Muscle of back (tissue), 13 donors: ENCODE data around the gene MME. TPM values are rescaled to one million over a fixed set of nuclear protein-coding genes. Genes with fewer than 3 reads are reported as not detected.

Experiments used
- DNase-seq, 3 donors: peaks; one replicate each; pipeline versions ENCODE4 v3.0.0 to v3.0.0-alpha.2; 2013
- long read RNA-seq, 9 donors: transcript quantifications; one replicate each; lab custom pipeline, GENCODE V29; 2026
- polyA plus RNA-seq, 10 donors: library from polyadenylated mRNA; unstranded; fragments of 120-200 nt; gene quantifications; one replicate each; pipeline ENCODE4 v1.2.1, GENCODE V29; 2013; ENCODE audit not compliant: insufficient read length in 10 of 10

Gene MME
- 10 to 100 TPM in 7 of 10 donors, 1 to 10 TPM in 3; 5.4 to 29.5 (median 14.5) TPM for polyA plus RNA-seq
- long read RNA-seq, donor 1, full-length matches to known transcripts, result 2 of 2 reads
- long read RNA-seq, donor 1, partial matches to known transcripts, result 0 of 2 reads
- long read RNA-seq, donor 1, other reads (novel, unspliced or antisense), result 0 of 2 reads
- long read RNA-seq, donor 2, result 0 reads
- long read RNA-seq, donor 3, result 0 reads
- long read RNA-seq, donor 4, full-length matches to known transcripts, result 1 of 1 reads
- long read RNA-seq, donor 4, partial matches to known transcripts, result 0 of 1 reads
- long read RNA-seq, donor 4, other reads (novel, unspliced or antisense), result 0 of 1 reads
- long read RNA-seq, donor 5, full-length matches to known transcripts, result 2 of 2 reads
- long read RNA-seq, donor 5, partial matches to known transcripts, result 0 of 2 reads
- long read RNA-seq, donor 5, other reads (novel, unspliced or antisense), result 0 of 2 reads
- long read RNA-seq, donor 6, full-length matches to known transcripts, result 3 of 3 reads
- long read RNA-seq, donor 6, partial matches to known transcripts, result 0 of 3 reads
- long read RNA-seq, donor 6, other reads (novel, unspliced or antisense), result 0 of 3 reads
- long read RNA-seq, donor 7, full-length matches to known transcripts, result 3 of 3 reads
- long read RNA-seq, donor 7, partial matches to known transcripts, result 0 of 3 reads
- long read RNA-seq, donor 7, other reads (novel, unspliced or antisense), result 0 of 3 reads
- long read RNA-seq, donor 8, partial matches to known transcripts, result 0 of 3 reads
- long read RNA-seq, donor 8, other reads (novel, unspliced or antisense), result 0 of 3 reads
- long read RNA-seq, donor 9, result 0 reads

DNA sequence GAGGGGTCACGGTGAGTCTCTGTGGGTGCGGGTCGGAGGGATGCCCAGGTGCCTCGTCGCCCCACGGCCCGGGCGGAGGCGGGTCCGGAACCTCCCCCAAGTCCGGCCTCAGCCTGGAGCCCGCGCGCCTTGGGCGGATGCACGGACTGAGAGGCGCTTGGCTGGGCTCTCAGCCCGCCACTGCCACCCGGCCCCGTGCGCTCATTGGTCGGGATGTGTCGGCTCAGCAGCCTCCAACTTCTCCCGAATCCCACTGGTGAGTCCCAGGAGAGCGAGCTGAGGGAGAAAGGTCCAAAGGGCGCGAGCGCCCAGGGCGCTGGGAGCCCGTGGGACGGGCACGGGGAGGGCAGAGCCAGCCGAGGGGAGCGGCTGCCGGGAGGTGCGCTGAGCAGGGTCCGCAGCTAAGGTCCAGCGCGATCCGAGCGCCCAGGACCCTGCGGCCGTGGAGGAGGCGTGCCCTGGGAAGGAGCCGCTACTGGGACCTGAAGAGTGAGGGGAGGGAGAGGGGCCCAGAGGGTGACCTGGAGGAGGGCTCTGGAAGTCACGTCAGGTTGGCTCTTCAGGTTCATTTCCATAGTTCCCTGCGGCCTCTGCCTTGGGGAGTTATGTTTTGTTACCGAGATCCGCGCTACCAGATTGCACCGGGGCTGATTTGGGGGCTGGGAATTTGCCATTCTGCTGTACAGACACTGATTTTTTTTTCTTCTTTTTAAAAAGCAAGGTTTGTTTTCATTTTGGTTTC lies at the start of gene MME:
Gene MME (plus strand): TSS at position 574 of the 742 bp plus-strand sequence. CDS start 3,849 bp downstream, outside the sequence.
- DNase-seq, result peak; percentile 30 to 77 (median 52)

DNA sequence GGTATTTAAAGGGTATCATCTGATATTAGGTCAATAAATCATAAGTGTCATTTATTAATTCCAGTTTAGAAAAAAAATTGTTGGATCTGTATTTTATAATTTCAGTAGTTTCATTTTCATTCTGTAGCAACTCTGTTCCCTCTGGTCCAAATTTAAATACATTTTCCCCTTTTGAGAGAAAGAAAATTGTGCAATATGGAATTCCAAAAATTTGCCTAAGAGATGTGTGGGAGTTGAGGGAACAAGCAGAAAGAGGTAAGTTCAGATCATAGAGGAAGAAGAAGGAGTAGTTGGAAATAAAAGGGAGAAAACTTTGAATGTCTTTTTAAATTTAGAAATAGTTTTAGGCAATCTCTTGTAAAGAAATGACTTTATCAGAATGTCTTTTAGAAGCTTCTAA lies 48.9 kb upstream of the MME start:
- no peak for DNase-seq

DNA sequence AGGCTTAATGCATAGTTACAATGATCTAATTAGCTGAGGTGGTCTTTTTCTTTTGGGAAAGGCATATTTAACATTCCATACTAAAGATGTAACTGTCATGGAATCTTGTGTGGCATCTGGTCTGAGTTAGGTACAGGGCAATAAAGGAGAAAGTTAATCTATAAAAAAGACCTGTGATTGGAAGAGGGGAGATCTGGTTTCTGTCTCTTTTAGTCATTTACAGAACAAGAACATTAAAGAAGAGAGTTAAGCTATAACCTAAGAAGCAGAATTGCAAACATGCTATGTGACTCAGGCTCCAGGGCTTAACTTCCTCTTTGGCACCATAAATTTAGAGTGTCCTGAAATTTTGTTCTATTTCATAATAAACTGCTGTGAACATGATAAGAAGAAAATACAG lies 47.2 kb upstream of the MME start:
- DNase-seq, result peak in 1 of 3 donors; percentile 85

DNA sequence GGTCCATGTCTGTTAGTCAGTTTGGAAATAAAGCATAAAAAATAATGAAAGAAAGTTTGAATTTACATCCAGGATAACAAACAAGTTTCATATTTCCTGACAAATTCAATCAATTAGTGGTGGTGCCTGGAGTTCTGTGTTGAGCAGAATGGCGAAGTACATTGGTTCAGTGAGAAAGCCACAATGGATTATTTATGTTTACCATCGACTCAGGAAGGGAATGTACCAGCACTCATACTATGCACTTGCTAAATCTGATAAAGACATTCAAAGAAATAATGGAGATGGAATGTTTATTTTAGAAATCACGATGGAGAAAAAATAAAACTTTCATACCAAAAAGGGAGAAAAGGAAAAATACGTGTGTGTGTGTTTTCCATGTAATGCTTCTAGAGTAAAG lies 45.3 kb upstream of the MME start:
- DNase-seq, result no peak

DNA sequence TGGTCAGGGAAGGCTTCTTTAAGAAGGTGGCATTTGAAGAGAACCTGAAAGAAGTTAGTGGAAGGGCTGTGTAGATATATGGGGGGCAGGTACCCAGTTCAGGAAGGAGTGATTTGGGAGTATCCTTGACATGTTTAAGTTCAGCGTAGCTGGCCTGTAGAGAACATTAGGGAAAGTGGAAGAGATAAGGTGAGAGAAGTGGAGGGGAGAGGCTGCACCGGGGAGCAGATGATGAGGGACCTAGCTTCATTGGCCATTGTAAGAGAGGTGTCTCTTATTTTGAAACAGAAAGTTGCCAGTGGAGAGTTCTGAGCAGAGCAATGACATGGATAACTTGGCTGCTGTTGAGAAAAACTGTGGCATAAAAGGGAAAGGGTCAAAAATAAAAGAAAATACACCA lies 44.6 kb upstream of the MME start:
- DNase-seq, result no peak

DNA sequence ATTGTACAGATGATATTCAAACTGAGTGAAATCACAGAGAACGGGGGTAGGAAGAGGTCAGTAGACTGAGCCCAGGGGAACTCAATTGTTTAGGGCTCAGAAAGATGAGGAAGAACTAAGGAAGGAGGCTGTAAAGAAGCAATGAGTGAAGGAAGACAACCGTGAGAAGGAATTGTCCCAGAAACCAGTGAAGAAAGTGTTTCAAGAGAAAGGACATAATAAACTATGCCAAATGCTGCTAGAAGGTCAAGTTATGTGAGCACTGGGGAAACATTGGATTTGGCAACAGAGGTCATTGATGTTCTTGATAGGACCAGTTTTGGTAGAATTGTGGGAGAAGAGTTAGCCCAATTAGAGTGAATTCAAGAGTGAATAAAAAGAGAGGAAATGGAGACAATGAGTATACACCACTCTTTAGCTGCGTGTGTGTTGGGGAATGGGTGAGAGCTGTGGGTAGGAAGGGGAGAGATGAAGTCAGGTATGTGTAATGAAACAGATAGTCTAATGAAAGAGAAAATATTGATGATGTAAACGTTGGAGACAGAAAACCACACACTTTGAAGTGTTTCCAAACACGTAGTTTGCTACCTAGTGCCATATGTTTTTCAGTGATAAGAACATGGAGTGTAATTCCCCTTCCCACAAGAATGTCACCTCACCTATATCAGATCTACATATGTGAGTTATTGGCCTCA lies 42.5 kb upstream of the MME start:
- DNase-seq, result no peak

DNA sequence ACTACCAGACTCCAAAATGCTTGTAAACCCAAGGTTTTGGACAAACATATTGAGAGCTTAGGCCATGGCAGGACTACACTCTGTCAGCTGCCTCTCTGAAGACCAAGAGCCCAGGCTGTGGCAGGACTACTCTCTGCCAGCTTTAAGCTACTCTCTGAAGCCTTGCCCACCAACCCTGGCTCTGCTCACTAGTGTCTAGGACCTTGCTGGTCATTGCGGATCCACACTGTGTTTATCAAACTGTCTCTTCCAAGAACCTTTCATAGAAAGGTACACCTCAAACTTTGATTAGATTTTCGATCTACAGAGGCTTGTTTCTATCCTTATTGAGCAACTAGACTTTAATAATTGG lies 41.9 kb upstream of the MME start:
- DNase-seq, result no peak

DNA sequence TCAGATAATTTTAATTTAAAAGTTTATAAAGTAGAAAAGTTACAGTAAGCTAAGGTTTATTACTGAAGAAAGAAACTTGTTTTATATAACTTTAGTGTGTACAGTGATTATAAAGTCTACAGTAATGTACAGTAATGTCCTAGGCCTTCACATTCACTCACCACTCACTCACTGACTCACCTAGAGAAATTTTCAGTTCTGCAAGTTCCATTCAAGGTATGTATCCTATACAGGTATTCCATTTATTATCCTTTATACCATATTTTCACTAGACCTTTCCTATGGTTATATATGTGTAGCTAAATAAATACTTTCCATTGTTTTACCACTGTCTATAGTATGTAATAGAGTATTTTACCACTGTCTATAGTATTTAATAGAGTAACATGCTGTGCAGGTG lies 33.2 kb upstream of the MME start:
- DNase-seq, result no peak

DNA sequence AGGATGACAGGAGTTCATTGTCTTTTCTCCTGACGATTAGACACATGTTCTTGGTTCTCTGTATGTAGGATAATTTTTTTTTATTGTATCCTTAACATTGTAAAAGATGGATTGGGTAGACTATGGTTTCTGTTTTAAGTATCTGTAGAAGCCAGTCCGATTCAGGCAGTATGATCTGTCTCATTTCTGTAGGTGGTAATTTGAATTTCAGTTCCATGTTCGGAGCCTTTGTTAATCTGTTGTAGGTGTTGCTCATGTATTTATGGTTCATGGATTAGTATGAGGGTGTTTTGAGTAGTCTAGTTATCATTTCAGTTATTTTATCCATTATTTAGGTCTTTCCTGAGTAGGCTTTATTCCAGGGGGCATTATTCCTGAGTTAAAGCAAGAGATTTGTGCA lies 32.4 kb upstream of the MME start:
- DNase-seq, result no peak

DNA sequence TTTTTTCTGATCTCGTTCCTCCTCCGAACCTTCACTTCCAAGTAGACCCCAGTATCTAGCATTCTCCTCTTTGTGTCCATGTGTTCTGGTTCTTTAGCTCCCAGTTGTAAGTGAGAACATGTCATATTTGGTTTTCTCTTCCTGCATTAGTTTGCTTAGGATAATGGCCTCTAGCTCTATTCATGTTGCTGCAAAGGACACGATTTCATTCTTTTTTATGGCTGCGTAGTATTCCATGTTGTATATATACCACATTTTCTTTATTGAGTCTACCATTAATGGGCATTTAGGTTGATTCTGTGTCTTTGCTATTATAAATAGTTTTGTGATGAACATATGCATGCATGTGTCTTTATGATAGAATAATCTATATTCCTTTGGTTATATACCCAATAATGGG lies 30.2 kb upstream of the MME start:
- DNase-seq, result no peak

DNA sequence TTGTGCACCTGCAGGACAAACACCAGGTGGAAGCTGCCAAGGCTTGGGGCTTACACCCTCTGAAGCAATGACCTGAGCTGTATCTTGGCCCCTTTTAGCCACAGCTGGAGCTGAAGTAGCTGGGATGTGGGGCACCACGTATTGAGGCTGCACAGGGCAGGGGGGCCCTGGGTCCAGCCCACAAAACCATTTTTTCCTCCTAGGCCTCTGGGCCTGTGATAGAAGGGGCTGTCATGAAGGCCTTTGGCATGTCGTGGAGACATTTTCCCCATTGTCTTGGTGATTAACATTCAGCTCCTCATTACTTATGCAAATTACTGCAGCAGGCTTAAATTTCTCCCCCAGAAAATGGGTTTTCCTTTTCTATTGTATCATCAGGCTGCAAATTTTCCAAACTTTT lies 27.6 kb upstream of the MME start:
- DNase-seq, result no peak

DNA sequence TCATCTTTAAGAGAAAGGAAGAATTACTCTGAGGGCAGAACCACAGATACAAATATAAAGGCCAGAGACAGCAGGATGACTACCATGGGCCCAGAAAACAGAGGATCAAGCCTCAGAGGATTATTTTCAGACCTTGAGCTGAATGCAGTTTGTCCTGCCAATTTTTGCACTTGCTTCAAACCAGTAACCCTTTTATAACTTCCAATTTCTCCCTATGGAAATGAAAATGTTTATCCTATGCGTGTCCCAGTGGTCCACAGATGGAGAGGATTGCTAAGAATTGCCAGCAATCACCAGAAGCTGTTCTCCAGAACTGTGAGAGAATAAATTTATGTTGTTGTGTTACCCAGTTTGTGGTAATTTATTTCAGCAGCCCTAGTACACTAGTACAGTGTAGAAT lies 26.4 kb upstream of the MME start:
- DNase-seq, result peak in 2 of 3 donors; percentile 4 to 51

DNA sequence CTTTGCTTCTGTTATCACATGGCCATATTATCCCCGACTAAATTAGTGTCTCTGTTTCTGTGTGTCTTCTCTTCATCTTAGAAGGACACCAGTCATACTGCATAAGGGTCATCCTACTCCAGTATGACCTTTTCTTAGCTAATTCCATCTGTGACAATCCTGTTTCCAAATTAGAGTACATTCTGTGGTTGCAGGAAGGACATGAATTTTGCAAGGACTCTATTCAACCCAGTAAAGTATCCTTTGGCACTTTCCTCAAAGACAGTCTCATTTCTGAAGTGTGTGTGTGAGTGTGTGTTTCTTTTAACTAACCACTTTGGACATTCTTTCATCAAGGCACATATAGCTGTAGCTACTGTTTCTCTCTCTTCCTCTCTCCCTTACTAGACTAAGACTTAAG lies 15.2 kb upstream of the MME start:
- no peak for DNase-seq

DNA sequence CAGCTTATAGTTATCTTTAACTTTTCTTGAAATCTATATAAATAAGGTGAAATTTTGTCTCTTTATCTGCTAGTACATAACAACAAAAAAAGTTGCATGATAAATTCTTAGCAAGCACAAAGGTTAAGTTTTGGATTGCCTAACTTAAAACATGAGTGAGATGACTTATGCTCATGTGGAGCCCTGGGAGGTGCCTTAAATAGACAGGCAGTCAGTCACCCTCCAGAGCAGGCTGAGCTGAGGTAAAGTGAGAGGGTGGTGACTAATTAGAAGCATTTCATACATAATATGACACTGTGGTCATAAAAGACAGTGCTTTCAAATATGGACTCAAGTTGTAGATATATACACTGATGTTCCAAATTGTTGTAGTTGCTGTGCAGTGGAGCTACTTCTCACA lies 14.6 kb upstream of the MME start:
- peak in 1 of 3 donors; percentile 65 for DNase-seq

DNA sequence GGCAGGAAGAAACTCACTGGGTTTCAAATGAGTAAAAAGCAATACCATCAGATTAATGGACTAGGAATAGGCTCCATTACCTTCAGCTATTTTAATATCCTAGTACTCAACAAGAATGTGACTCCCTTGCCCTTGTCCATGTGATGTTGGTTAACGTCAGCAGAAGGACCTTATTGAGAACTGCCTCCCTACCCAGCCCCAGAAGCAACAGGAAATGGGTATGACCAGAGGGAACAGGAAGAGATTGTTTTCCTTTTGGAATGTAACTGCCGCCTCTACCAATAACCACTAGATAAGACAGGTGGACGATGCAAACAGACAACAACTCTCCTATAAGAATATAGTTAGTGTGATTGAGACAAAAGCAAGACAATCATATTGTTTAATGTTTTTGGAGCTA lies 10.4 kb upstream of the MME start:
- DNase-seq, result no peak

DNA sequence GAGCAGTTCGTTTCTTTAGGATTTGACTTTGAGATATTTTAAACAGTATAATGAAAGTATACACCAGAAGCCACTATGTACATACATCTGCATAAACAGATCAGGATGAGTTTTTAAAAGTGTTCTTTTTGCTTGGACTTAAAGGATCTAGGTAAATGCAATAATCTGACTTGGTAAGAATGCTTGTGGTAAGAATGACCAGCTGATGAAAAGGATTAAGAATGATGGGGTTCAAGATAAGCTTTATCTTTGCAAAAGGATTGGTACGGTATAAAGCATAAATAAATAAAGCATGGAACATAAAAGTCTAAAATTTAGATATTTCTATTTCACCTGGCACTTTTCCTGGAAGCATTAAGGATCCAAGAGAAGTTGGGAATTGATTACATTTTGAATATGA lies 9.8 kb upstream of the MME start:
- DNase-seq, result no peak

DNA sequence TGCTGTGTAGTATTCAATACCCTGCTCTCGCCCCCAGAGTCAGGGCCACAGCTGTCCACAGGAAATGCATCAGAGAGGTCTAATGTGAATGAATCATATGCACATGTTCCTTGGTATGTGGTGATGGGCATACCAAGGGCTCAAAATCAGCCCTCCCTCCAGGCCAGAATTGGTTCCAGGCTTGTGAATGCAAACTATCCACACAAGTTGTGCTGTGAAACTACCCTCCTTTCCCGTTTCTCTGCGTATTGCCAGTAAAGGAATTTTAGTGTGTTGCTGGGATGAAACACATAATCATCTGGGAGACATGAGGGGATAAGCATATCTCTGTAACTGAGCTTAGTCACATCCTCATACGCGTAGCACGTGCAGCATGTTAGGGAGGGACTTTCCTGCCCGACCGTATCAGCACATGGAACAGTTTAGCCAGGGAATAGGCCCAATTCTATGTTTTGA lies 9.2 kb upstream of the MME start:
- DNase-seq, result peak in 2 of 3 donors; percentile 44 to 92

DNA sequence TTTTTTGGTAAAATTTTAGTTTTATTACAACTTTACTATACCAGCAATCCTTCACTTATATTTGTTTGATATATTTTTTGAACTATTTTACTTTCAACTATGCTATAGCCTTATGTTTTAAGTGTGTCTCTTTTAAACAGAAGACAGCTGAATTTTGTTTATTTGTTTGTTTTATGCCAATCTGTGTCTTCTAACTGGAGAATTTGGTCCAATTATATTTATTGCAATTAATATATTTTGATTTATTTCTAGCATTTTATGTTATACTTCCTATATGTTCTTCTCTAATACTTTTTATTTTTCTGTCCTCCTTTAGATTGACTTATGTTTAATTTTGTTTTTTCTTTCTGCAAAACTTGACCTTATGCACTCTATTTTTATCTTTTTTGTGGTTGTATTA lies 4.9 kb upstream of the MME start:
- DNase-seq, result no peak

DNA sequence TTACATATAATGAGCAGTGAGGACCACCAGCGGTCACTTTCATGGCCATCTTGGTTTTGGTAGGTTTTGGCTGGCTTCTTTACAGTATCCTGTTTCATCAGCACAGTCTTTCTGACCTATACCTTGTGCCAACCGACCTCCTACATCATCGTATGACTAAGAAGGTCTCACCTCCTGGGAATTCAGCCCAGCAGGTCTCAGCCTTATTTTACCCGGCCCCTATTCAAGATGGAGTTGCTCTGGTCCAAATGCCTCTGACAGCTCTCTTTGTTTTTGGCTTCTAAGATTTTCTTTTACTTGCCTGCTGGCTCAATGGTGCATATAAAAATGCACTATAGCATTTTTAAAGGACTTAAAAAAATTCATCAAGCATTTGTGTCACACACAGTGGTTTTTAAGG lies 3.2 kb upstream of the MME start:
- no peak for DNase-seq

DNA sequence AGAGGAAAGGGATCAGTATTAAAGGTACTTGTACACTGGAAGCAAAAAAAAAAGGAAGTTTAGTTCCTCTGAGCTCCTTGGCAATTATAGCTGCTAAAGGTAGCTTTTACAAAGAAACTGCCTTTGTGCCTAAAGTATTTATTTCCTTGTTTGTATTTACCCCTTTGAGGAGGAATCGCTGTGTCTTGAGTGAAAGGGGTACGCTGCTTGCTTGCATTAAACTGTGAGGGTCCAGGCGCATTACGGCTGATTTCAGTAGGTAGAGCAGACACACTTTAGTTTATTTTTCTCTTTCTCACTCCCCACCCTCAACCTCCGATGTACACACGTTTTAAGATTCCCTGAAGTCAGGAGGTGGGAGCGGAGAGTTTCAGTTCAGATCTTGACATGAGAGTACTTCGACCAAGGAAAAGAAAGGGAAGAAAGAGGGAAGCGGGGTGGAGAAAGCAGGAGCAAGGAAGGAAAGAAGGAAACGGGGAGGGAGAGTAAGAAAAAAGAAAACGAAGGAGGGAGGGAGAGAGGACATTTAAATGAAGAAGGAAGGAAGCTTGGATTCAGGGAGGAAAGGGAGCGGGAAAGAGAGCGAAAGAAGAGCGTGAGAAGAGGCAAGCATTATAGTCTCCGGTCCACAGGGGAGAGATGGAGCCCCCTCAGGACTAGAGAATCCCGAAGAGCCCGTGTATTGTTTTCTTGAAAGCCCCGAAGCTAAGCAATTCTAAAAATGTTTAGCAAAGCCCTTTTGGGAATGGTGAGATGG lies 1.2 kb upstream of the MME start:
- peak in 1 of 3 donors; percentile 57 for DNase-seq

DNA sequence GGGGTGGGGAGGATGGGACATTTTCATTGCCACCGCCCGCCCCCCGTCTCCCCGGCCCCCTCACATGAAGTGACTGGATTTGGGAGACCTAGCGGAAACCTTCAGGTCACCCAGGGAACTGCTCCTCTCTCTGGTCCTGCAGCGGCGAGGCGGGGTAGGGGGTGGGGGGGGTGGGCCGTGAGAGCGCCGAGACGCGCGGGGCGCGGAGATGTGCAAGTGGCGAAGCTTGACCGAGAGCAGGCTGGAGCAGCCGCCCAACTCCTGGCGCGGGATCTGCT lies 712 bp upstream of the MME start:
- no peak for DNase-seq
